BJ (cell line): ENCODE results near the gene AIP. TPM values are rescaled to one million over a fixed set of nuclear protein-coding genes. Genes with fewer than 3 reads are reported as not detected.

ENCODE experiments used
- CTCF ChIA-PET: fragments of 350-600 bp; formaldehyde crosslinking; extraction: SDS; loops from one replicate; lab custom pipeline; 2021; ENCODE audit warnings: antibody characterized with exemption, inconsistent platforms; lab: Yijun Ruan, JAX
- POLR2A ChIA-PET: fragments of 300-600 bp; sonication (Branson Sonifier 250); formaldehyde crosslinking; extraction: SDS; loops from one replicate; lab custom pipeline; 2021; ENCODE audit warnings: antibody characterized with exemption; lab: Charles Lee
- DNase-seq: peaks from one replicate; pipeline ENCODE4 v3.0.0-alpha.2; 2011; ENCODE audit warnings: low read depth
- H3K27me3 ChIP-seq: 2 replicates; pipeline ENCODE4 v1.6.0; 2011; ENCODE audit warnings: low read length; ENCODE audit not compliant: control insufficient read depth, insufficient read depth
- H3K36me3 ChIP-seq: 2 replicates; pipeline ENCODE4 v1.5.1; 2011; ENCODE audit warnings: low read length; ENCODE audit not compliant: control insufficient read depth, insufficient read depth
- H3K4me3 ChIP-seq: 2 replicates; pipeline ENCODE4 v1.5.1; 2011; ENCODE audit warnings: low read depth, mild to moderate bottlenecking, control low read depth, low read length
- CTCF ChIP-seq: IDR thresholded peaks from 2 replicates; pipeline ENCODE4 v1.5.1; 2011; ENCODE audit warnings: low read depth, mild to moderate bottlenecking, control low read depth, inconsistent platforms, low read length, moderate library complexity; ENCODE audit not compliant: insufficient read depth
- polyA plus RNA-seq: library from polyadenylated mRNA; depleted of rRNA; stranded (reverse); fragments of >200 nt; gene quantifications from 2 replicates; pipeline ENCODE4 v1.2.3, GENCODE V29; 2011

AIP gene
- polyA plus RNA-seq, 1 experiment, result 133 TPM

- ChIA-PET POLR2A (no interaction called here), CTCF (interaction anchor here (0.6 kb wide), 1 partner anchor 69 kb away, joined by 3 read pairs; the partner anchor contains the start of gene PITPNM1)
- Histone ChIP-seq H3K4me3 (no peak overlapping the region), H3K36me3 (peaks cover 37% of the 10 kb centered on the region), H3K27me3 (no peaks in the 10 kb centered on the region)
- no peak for DNase-seq
- TF ChIP-seq CTCF, result no peak
These were observed 46.9 kb upstream of the AIP start for GRCh38 chr11:67435727-67436458.

- H3K36me3 ChIP-seq, result peaks cover 38% of the 10 kb centered on the region
- H3K27me3 ChIP-seq, result no peaks in the 10 kb centered on the region
- ChIA-PET CTCF (interaction anchor here (0.6 kb wide), 1 partner anchor 68 kb away, joined by 3 read pairs; the partner anchor contains the start of gene PITPNM1), POLR2A (no interaction called here)
- no peak for DNase-seq
- H3K4me3 ChIP-seq, result no peak overlapping the region
- TF ChIP-seq CTCF, result no peak
These were observed 46.3 kb upstream of the AIP start for GRCh38 chr11:67436459-67437081.

- H3K36me3 ChIP-seq, result peaks cover 39% of the 10 kb centered on the region
- ChIA-PET POLR2A (no interaction called here), CTCF (no interaction called here)
These were observed 45.6 kb upstream of the AIP start, which contains the start of gene PTPRCAP for GRCh38 chr11:67437082-67437808. Gene PTPRCAP (minus strand): TSS chr11:67437682. CDS start chr11:67437619, 63 bp downstream.

GRCh38 chr11:67437809-67438157, 45.0 kb upstream of the AIP start:
- no peak for DNase-seq
- POLR2A ChIA-PET, result no interaction called here
- no peak overlapping the region for H3K4me3 ChIP-seq
- H3K27me3 ChIP-seq, result no peaks in the 10 kb centered on the region
- CTCF ChIA-PET, result interaction anchor here (1.1 kb wide), 1 partner anchor 55 kb away, joined by 3 read pairs; no protein-coding TSS in a partner anchor
- TF ChIP-seq CTCF, result no peak
- peaks cover 36% of the 10 kb centered on the region for H3K36me3 ChIP-seq

More at GRCh38 chr11:67437082-67437808, 45.6 kb upstream of the AIP start, which contains the start of gene PTPRCAP:
- no peak within 1 kb of the TSS for H3K4me3 ChIP-seq
- no peak for TF ChIP-seq CTCF
- no peaks in the 10 kb centered on the region for H3K27me3 ChIP-seq
- DNase-seq, result no peak
